Right lung (tissue), 5 donors: Measurements from ENCODE around the gene CCDC74B. TPM values are rescaled to one million over a fixed set of nuclear protein-coding genes. Genes with fewer than 3 reads are reported as not detected.
"Not testable (repeated sequence)": the region's sequence is repeated elsewhere in the genome, so short reads cannot be mapped to it uniquely, and the experiment has no call there.

ENCODE experiments used
- DNase-seq, 2 donors: peaks; one replicate each; pipeline ENCODE4 v3.0.0-alpha.2; 2013
- polyA plus RNA-seq, 5 donors: library from polyadenylated mRNA; unstranded; fragments of 120-200 nt; gene quantifications; one replicate each; pipeline versions ENCODE4 v1.2.1 to v1.2.3, GENCODE V29; 2013; ENCODE audit warnings: inconsistent platforms in 1 of 5, low replicate concordance in 1 of 5; ENCODE audit not compliant: insufficient read length in 5 of 5, insufficient read depth in 1 of 5

CCDC74B gene
- polyA plus RNA-seq, 5 donors = 3.6 to 5.5 (median 4.7) TPM

GRCh38 chr2:130169163-130169562 lies 24.3 kb upstream of the CCDC74B start:
- not testable (repeated sequence) for DNase-seq

DNA sequence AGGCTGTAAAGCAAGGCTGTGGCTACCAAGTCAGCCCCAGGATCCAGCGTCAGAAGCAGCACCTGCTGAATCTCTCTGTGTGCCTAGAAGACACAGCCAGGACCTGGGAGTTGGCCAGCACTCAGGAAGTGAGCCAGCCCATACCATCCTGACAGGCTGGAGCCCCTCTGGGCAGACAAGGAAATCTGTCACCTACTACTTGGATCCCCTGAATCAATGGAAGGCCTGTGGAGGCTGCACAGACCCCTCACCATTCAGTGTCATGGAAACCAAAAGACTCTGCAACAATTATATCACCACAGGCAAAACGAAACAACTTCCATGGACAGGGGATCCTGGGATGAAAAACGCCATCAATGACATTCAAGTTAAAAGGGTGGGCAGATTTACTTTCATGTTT lies 21.7 kb upstream of the CCDC74B start:
- not testable (repeated sequence) for DNase-seq

DNA sequence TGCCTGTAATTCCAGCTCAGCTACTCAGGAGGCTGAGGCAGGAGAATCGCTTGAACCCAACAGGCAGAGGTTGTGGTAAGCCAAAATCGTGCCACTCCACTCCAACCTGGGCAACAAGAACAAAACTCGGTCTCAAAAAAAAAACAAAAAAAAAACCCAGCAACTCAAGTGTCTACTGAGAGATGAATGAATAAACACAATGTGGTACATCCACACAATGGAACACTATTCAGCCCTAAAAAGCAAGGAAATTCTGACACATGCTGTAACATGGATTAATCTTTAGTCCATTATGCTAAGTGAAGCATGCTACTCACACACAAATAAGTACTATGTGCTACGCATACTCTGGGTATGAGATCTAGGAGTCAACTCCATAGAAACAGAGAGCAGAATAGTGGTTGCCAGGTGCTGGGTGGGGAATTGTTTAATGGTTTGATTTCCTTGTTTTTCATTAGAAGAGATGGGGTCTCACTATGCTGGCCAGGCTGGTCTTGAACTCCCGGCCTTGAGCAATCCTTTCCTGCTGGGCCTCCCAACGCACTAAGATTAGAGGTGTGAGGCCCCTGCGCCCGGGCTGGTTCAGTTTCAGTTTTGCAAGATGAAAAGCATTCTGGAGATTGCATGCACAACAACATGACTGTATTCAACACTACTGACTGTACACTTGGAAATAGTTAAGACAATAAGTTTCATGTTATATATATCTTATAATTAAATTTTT lies 20.5 kb upstream of the CCDC74B start:
- no peak for DNase-seq

DNA sequence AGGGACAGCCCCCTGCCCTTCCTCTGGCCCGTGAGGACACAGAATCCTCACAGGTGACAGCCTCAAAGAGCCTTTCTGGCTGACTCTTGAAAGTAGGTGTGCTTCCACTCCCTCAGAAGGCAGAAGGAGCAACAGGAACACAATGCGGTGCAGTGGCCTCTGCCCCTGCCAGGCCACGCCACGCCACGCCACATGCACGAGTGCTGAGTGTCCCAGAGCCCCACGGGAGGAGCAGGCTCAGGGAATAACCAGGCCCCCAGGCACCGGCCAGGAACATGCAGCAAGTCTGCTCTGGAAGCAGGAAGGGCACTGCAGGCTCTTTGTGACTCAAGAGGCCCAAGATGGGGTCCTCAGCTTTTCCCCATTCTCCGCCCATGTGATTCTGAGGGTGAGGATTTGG lies 18.1 kb upstream of the CCDC74B start:
- DNase-seq = no peak

GRCh38 chr2:130162486-130162885 lies 17.6 kb upstream of the CCDC74B start:
- not testable (repeated sequence) for DNase-seq

DNA sequence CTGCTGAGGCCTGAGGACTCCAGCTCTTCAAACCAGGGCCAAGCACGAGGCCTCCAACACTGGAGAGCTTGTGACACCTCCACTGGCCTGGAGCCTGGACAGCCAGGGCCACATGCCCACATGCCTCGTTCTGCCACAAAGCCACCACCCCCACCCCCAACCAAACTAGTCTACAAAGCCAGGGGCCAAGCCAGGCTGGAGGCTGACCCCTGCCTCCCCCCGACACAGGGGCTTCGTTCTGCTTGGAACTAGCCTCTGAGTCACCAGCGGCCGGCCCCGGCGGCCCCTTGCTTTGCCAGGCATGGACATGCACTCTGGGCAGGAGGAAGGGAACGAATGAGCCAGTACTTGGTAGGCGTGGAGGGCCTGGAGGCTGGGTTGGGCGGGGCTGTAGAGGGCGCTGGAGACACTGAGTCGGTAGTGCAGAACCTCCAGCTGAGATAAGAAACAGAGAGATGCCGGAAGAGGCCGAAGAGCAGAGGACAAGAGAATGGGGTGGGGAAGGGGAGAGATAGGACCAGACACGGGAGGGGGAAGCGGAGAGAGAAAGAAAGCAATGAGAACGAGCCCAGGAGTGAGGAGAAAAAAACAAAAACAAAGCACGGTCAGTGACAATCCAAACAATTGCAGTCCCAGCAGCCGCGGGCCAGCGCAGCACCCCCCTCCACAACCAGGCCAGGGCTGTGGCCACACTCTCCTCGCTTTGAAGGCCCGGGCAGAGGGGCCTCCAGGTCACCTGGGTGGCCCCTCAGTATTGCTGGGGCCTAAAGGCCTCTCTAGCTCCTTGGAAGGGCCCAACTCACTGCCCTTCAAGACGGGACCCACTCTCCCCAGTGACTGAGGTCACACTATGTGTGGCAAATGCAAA lies 16.2 kb upstream of the CCDC74B start:
- DNase-seq = not testable (repeated sequence)

- DNase-seq = no peak
These were observed 15.2 kb upstream of the CCDC74B start for GRCh38 chr2:130160131-130160530.

DNA sequence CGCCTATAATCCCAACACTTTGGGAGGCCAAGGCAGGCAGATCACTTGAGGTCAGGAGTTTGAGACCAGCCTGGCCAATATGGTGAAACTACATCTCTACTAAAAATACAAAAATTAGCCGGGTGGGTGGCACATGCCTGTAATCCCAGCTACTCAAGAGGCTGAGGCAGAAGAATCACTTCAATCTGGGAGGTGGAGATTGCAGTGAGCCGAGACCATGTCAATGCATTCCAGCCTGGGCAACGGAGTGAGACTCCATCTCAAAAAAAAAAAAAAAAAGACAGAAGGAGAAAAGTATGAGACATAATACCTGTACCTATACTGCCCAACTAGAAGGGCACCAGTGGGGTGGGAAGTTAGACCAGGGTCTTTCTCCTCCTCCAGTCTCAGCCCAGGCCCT lies 14.5 kb upstream of the CCDC74B start:
- not testable (repeated sequence) for DNase-seq

- no peak for DNase-seq
These were observed 13.7 kb upstream of the CCDC74B start for GRCh38 chr2:130158631-130159030.

- not testable (repeated sequence) for DNase-seq
These were observed 13.1 kb upstream of the CCDC74B start for GRCh38 chr2:130157825-130158514.

DNA sequence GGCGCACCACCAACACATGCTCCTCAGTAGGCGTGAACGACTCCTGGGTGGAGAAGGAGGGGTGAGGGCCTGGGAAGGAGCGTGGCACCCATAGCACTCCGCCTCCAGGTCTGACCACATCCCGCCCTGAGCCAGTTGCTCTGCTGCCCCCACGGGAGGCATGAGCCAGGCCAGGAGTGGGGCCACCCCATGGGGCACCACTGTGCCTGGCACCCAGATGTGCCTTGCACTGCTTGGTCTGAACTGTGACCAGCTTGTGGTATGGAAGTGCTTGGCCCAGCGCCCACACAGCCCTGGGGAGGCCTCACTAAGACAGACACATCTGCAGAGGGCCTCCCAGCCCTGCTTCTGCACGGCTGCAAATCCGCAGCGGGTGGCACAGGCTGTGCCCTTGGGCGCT lies 12.4 kb upstream of the CCDC74B start:
- not testable (repeated sequence) for DNase-seq

DNA sequence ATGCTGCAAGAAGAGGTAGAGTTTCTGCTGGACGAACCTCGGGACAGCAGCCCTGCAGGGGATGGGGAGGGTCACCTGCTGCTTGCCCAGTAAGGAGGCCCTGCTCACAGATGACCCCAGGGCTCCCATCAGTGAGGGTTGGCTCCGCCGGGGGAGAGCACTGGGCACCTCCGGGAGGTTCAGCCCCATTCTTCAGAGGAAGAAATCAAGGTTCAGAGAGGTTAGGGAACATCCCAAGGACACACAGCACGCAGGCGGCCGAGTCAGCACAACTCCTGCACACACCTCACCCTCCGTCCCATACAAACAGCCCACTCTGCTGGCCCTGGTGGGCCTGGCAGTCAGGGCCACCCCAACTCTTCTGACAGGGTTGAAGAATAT lies 11.7 kb upstream of the CCDC74B start:
- no peak for DNase-seq

GRCh38 chr2:130155956-130156623 lies 11.2 kb upstream of the CCDC74B start:
- peak; percentile 36 to 51 for DNase-seq

GRCh38 chr2:130154773-130155765 lies 10.2 kb upstream of the CCDC74B start:
- no peak for DNase-seq

GRCh38 chr2:130154423-130154770 lies 9.5 kb upstream of the CCDC74B start:
- not testable (repeated sequence) for DNase-seq

DNA sequence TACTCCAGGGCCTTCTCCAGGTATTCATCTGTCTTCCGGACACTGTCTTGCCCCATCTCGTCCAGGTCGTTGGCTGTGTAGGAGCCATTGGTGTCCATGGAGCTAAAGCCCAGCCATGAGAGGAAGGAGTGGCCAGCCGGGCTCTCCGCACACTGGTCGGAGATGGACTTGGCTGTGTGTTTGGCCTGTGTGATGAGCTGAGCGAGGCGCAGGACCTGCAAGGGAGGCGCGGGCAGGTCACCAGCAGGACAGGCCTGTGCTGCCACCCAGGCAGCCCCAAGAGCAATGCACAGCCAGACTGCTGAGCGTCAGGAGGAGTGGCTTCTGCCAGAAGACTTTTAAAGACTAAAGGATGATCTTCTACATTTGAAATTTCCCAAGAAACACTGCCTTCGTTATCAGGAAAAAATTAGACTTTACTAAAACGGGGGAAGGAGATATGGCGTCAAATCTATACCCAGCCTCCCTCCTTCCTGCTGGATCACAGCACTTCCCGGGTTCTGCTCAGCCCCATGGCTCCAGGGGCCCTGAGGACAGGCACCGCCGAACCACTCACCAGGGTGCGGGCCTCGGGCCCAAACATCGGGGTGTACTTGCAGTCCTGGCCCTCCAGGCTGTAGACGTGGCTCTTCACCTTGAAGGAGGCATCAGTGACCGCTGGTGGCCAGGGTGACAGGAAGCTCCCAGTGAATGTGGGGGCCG lies 9.0 kb upstream of the CCDC74B start:
- not testable (repeated sequence) for DNase-seq

GRCh38 chr2:130152816-130153595 lies 8.1 kb upstream of the CCDC74B start:
- no peak for DNase-seq

GRCh38 chr2:130152136-130152815 lies 7.4 kb upstream of the CCDC74B start:
- not testable (repeated sequence) for DNase-seq

DNA sequence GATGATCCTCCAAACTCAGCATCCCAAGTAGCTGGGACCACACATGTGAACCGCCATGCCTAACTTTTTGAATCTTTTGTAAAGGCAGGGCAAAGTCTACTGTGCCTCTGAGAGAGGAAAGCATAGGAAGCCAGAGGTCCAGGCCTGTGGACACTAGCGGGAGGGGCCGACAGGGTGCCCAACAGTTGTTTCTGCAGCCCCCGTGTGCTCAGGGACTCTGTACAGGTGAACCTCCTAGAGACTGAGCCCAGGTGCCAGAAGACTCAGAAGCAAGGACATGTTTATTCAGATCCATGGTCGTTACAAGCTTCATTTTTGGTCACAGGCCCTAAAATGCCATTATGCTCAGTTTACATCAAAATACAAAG lies 6.2 kb upstream of the CCDC74B start:
- not testable (repeated sequence) for DNase-seq
